Osteoblast (primary cell): ENCODE results near the gene EGLN3. TPM values are rescaled to one million over a fixed set of nuclear protein-coding genes. Genes with fewer than 3 reads are reported as not detected.

Source experiments
- DNase-seq: peaks from one replicate; pipeline ENCODE4 v3.0.0; 2011; ENCODE audit warnings: low spot score, mixed read lengths; ENCODE audit not compliant: insufficient read length; ENCODE audit errors: missing footprints
- H2AFZ ChIP-seq: 2 replicates; pipeline ENCODE4 v1.6.0; 2011; ENCODE audit warnings: mild to moderate bottlenecking, low read length
- H3K27ac ChIP-seq: 2 replicates; pipeline ENCODE4 v1.5.1; 2011; ENCODE audit warnings: mild to moderate bottlenecking, low read depth, low read length, moderate library complexity
- H3K27me3 ChIP-seq: 2 replicates; pipeline ENCODE4 v1.6.0; 2012; ENCODE audit warnings: mild to moderate bottlenecking, control low read depth, inconsistent platforms, low read length, moderate library complexity; ENCODE audit not compliant: insufficient read depth
- H3K36me3 ChIP-seq: 2 replicates; pipeline ENCODE4 v1.5.1; 2011; ENCODE audit warnings: mild to moderate bottlenecking, low read length, control low read depth, moderate library complexity; ENCODE audit not compliant: insufficient read depth
- H3K4me1 ChIP-seq: 2 replicates; pipeline ENCODE4 v1.5.1; 2011; ENCODE audit warnings: mild to moderate bottlenecking, low read length, control low read depth, moderate library complexity; ENCODE audit not compliant: insufficient read depth
- H3K4me2 ChIP-seq: 2 replicates; pipeline ENCODE4 v1.6.0; 2011; ENCODE audit warnings: mild to moderate bottlenecking, low read length; ENCODE audit not compliant: insufficient read depth
- H3K4me3 ChIP-seq: fragments of 200-600 bp; sonication (generic); 3 replicates; pipeline ENCODE4 v1.5.1; 2012; ENCODE audit warnings: mild to moderate bottlenecking, low read length, inconsistent platforms; ENCODE audit not compliant: insufficient read depth
- H3K79me2 ChIP-seq: 2 replicates; pipeline ENCODE4 v1.6.0; 2012; ENCODE audit warnings: mild to moderate bottlenecking, low read length, control low read depth, inconsistent platforms; ENCODE audit not compliant: insufficient read depth
- H3K9me3 ChIP-seq: 2 replicates; pipeline ENCODE4 v1.5.1; 2011; ENCODE audit warnings: low read depth, low read length, control low read depth
- H4K20me1 ChIP-seq: 2 replicates; pipeline ENCODE4 v1.6.0; 2012; ENCODE audit warnings: mild to moderate bottlenecking, low read length, control low read depth; ENCODE audit not compliant: insufficient read depth
- total RNA-seq: library from RNA; depleted of rRNA; stranded (reverse); fragments of >200 nt; gene quantifications from 2 replicates; pipeline ENCODE4 v1.2.3, GENCODE V29; 2012
- TF ChIP-seq, protein P1 (sequence below): IDR thresholded peaks from 2 replicates; pipeline ENCODE4 v1.5.1; 2011; ENCODE audit warnings: mild to moderate bottlenecking, low read depth, low read length, moderate library complexity; ENCODE audit errors: extremely low read depth

Gene EGLN3
- total RNA-seq, 1 donor = under 0.01 TPM

DNA sequence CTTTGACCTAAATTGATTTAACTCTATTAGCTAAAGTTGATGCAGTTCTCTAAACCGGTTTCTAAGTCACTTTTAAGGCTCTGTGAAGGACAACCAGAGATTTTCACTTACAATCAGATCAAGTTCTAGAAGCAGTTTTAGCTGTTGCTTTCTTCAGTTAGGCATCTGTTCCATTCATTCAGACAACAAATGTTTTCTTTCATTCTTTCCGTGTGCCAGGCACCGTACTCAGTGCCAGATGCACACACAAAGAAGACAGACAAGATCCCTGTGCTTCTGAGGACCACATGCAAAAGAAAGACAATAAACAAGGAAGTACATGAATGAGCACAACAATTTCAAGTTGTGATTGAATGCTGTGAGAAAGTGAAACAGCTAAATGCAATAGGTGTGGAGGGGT is 11.1 kb upstream of the EGLN3 start:
- H3K27ac ChIP-seq = no peak overlapping the region

GRCh38 chr14:33959692-33960151 is 8.8 kb upstream of the EGLN3 start:
- Histone ChIP-seq H3K36me3 (no peaks in the 10 kb centered on the region), H2AFZ (no peak overlapping the region), H3K4me1 (no peaks in the 10 kb centered on the region), H3K27ac (no peak overlapping the region), H4K20me1 (no peaks in the 10 kb centered on the region), H3K4me2 (no peak overlapping the region), H3K27me3 (no peaks in the 10 kb centered on the region), H3K79me2 (no peaks in the 10 kb centered on the region), H3K9me3 (no peaks in the 10 kb centered on the region), H3K4me3 (no peak overlapping the region)
- no peak for DNase-seq
- TF ChIP-seq, protein P1, sequence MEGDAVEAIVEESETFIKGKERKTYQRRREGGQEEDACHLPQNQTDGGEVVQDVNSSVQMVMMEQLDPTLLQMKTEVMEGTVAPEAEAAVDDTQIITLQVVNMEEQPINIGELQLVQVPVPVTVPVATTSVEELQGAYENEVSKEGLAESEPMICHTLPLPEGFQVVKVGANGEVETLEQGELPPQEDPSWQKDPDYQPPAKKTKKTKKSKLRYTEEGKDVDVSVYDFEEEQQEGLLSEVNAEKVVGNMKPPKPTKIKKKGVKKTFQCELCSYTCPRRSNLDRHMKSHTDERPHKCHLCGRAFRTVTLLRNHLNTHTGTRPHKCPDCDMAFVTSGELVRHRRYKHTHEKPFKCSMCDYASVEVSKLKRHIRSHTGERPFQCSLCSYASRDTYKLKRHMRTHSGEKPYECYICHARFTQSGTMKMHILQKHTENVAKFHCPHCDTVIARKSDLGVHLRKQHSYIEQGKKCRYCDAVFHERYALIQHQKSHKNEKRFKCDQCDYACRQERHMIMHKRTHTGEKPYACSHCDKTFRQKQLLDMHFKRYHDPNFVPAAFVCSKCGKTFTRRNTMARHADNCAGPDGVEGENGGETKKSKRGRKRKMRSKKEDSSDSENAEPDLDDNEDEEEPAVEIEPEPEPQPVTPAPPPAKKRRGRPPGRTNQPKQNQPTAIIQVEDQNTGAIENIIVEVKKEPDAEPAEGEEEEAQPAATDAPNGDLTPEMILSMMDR = no peak

More for the DNA sequence above, 11.1 kb upstream of the EGLN3 start:
- Histone ChIP-seq H3K79me2 (no peaks in the 10 kb centered on the region), H3K4me1 (no peaks in the 10 kb centered on the region), H3K36me3 (no peaks in the 10 kb centered on the region), H3K27me3 (no peaks in the 10 kb centered on the region), H3K9me3 (no peaks in the 10 kb centered on the region), H3K4me3 (no peak overlapping the region), H4K20me1 (no peaks in the 10 kb centered on the region), H2AFZ (no peak overlapping the region), H3K4me2 (no peak overlapping the region)
- TF ChIP-seq, protein P1 = no peak
- DNase-seq = no peak

DNA sequence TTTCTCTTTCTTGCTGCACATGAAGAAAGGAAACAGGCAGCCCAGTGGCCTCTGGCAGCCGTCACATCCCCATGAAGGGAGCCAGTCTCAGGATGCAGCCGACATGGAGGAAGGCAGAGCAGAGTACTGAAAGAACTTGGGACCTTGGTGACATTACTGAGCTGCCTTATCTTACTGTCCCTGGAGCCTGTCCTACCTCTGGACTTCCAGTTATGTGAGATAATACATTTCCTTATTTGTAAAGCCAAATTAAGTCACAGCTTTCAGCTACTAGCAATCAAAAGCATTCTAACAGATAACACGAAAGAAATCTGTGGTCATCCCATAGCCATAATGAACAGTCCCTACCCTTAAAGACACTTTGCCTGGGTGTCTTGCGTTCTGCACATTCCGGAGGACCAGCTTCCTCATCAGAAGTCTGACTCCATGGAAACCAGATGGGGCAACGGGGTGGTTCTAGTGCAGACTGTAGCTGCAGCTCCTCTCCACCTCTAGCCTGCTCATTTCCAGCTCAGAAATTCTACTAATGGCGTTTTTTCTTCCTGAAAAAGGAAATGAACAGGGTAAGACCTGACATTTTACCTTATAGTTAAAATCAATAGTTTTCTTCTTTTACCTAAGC is 7.8 kb upstream of the EGLN3 start:
- Histone ChIP-seq H3K27me3 (no peaks in the 10 kb centered on the region), H3K79me2 (no peaks in the 10 kb centered on the region), H3K4me2 (no peak overlapping the region), H3K36me3 (no peaks in the 10 kb centered on the region), H3K4me3 (no peak overlapping the region), H3K9me3 (no peaks in the 10 kb centered on the region), H2AFZ (no peak overlapping the region), H4K20me1 (no peaks in the 10 kb centered on the region), H3K4me1 (no peaks in the 10 kb centered on the region), H3K27ac (no peak overlapping the region)
- no peak for DNase-seq
- TF ChIP-seq, protein P1 = no peak

DNA sequence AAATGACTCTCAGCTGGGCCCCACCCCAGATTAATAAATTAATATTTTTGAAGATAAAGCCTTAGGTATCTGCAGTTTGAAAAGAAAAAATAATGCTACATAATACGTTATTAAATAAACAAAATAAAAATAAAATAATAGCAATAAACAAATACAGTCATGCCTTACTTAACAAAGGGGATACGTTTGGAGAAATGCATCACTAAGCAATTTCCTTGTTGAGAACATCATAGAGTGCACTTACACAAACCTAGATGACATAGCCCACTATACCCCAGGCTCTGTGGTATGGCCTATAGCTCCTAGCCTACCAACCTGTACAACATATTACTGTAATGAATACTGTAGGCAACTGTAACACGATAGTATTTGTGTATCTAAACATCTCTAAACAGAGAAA is 7.1 kb upstream of the EGLN3 start:
- Histone ChIP-seq H3K79me2 (no peaks in the 10 kb centered on the region), H3K4me1 (no peaks in the 10 kb centered on the region), H3K27me3 (no peaks in the 10 kb centered on the region), H2AFZ (no peak overlapping the region), H3K4me2 (no peak overlapping the region), H3K4me3 (no peak overlapping the region), H3K9me3 (no peaks in the 10 kb centered on the region), H3K36me3 (no peaks in the 10 kb centered on the region), H3K27ac (no peak overlapping the region), H4K20me1 (no peaks in the 10 kb centered on the region)
- no peak for DNase-seq
- TF ChIP-seq, protein P1 = no peak
